ENCODE results near the gene MKRN2.

GRCh38 chr3:12611117-12611516 is 54.2 kb downstream of the MKRN2 start:
- TF ChIP-seq CTCF (IDR thresholded peaks at IDR 0.05), result no peak
- TF ChIP-seq POLR2A (IDR thresholded peaks at IDR 0.05), result no peak

Measured in testis (tissue), 2 donors.